Ishikawa (cell line): Measurements from ENCODE around the gene CD180.

ENCODE experiments used
- CREB1 ChIP-seq: IDR thresholded peaks from 2 replicates; pipeline ENCODE4 v1.6.1; 2012; ENCODE audit warnings: low read depth
- EGR1 ChIP-seq: IDR thresholded peaks from 2 replicates; pipeline ENCODE4 v1.6.1; 2012
- RAD21 ChIP-seq: IDR thresholded peaks from 2 replicates; pipeline ENCODE4 v1.6.1; 2012; ENCODE audit warnings: low read depth
- TF ChIP-seq, protein P1 (sequence below): IDR thresholded peaks from 2 replicates; pipeline ENCODE4 v1.6.1; 2012
- TF ChIP-seq, protein P2 (sequence below): IDR thresholded peaks from 2 replicates; pipeline ENCODE4 v1.6.1; 2012
- TF ChIP-seq, protein P3 (sequence below): IDR thresholded peaks from 2 replicates; pipeline ENCODE4 v1.6.1; 2012; ENCODE audit warnings: low read depth, mild to moderate bottlenecking

DNA sequence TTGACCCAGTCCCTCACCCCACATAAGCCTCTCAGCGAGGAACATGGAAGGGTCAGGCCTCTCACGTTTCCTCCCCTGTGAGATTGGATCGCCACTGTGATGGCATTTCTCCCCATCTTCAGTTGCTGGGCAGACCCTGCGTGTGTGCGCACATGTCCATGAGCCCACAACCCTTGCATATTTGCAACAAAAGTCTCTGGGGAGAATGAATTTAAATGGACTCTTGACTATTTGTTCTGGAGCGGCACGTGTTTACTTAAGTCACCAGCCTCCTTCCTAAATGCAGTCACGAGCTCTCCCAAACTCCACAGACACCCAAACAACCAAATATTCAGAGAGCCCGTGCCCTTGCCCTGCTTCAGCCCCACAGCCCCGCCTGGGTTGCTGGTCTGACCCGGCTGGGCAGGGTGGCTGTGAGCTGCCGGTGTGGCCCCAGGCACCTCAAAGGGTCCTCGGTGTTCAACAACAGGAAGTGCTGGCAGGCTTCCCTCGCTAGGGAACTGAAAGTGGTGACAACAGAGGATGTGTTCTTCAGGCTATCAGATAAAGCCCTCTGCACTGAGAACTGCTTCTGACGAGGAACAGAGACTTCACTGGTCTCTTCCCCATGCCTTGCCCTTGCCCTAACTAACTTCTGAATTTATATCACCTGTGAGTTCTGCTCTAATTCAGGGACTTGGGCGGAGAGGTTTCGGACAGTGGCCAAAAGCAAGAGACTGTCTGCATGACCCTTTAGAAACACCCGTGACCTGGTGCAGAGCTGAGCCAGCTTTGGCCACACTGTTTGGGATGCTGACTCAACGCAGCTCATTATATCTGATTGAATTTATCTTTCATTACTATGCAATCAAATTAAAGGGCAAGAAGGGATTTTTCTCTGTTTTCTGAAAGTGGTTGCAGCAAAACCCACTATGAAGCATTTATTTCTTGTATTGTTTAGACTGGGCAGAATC lies 19.2 kb upstream of the CD180 start:
- TF ChIP-seq, protein P1, sequence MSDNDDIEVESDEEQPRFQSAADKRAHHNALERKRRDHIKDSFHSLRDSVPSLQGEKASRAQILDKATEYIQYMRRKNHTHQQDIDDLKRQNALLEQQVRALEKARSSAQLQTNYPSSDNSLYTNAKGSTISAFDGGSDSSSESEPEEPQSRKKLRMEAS: no peak
- no peak for TF ChIP-seq RAD21
- TF ChIP-seq EGR1: no peak
- TF ChIP-seq, protein P2, sequence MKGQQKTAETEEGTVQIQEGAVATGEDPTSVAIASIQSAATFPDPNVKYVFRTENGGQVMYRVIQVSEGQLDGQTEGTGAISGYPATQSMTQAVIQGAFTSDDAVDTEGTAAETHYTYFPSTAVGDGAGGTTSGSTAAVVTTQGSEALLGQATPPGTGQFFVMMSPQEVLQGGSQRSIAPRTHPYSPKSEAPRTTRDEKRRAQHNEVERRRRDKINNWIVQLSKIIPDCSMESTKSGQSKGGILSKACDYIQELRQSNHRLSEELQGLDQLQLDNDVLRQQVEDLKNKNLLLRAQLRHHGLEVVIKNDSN: no peak
- TF ChIP-seq, protein P3, sequence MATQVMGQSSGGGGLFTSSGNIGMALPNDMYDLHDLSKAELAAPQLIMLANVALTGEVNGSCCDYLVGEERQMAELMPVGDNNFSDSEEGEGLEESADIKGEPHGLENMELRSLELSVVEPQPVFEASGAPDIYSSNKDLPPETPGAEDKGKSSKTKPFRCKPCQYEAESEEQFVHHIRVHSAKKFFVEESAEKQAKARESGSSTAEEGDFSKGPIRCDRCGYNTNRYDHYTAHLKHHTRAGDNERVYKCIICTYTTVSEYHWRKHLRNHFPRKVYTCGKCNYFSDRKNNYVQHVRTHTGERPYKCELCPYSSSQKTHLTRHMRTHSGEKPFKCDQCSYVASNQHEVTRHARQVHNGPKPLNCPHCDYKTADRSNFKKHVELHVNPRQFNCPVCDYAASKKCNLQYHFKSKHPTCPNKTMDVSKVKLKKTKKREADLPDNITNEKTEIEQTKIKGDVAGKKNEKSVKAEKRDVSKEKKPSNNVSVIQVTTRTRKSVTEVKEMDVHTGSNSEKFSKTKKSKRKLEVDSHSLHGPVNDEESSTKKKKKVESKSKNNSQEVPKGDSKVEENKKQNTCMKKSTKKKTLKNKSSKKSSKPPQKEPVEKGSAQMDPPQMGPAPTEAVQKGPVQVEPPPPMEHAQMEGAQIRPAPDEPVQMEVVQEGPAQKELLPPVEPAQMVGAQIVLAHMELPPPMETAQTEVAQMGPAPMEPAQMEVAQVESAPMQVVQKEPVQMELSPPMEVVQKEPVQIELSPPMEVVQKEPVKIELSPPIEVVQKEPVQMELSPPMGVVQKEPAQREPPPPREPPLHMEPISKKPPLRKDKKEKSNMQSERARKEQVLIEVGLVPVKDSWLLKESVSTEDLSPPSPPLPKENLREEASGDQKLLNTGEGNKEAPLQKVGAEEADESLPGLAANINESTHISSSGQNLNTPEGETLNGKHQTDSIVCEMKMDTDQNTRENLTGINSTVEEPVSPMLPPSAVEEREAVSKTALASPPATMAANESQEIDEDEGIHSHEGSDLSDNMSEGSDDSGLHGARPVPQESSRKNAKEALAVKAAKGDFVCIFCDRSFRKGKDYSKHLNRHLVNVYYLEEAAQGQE: no peak
- TF ChIP-seq CREB1: no peak
